HG03558 (cell line): ENCODE results near the gene CAPN1.
"Not testable (repeated sequence)": the region's sequence is repeated elsewhere in the genome, so short reads cannot be mapped to it uniquely, and the experiment has no call there.

Experiments
- ATAC-seq: cut with Tn5 transposase; IDR thresholded peaks from one replicate; pipeline ENCODE4 v1.9.1; 2021; ENCODE audit warnings: moderate number of reproducible peaks; ENCODE audit not compliant: unreplicated experiment; ENCODE audit errors: extremely low read depth

CAPN1 gene

GRCh38 chr11:65157336-65157735, 24.4 kb upstream of the CAPN1 start:
- ATAC-seq: no peak

DNA sequence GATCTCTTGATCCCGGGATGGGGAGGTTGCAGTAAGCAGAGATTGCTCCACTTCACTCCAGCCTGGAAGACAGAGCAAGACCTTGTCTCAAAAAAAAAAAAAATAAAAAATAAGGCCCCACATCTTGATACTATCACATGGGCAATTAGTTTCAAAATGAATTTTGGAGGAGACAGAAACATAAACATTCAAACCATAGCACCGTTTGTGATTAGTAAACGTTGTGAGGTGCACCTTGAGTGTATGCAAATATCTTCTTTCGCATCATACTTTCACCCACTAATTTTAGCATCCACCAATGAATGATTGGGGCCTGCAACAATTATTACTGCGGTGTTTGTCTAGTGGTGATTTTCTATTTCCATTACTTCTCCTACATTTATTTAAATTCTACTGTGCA, 22.7 kb upstream of the CAPN1 start:
- no peak for ATAC-seq

GRCh38 chr11:65160643-65161042, 21.1 kb upstream of the CAPN1 start:
- ATAC-seq: no peak

DNA sequence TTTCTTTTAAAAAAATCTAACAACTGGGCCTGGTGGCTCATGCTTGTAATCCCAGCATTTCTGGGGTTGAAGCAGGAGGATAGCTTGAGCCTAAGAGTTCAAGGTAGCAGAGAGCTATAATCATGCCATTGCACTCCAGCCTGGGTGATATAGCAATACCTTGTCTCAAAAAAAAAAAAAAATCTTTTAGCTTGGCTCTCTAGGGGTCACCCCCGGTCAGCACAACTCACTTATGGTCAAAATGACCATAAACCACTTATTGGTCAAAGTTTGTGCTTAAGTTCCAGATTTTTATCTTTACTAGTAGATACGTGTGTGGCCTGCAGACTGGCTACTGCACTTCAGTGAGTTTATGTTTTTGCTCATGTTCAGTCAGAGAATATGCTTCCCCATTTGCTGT, 18.0 kb upstream of the CAPN1 start:
- ATAC-seq: no peak

GRCh38 chr11:65165410-65166317, 16.1 kb upstream of the CAPN1 start:
- no peak for ATAC-seq

DNA sequence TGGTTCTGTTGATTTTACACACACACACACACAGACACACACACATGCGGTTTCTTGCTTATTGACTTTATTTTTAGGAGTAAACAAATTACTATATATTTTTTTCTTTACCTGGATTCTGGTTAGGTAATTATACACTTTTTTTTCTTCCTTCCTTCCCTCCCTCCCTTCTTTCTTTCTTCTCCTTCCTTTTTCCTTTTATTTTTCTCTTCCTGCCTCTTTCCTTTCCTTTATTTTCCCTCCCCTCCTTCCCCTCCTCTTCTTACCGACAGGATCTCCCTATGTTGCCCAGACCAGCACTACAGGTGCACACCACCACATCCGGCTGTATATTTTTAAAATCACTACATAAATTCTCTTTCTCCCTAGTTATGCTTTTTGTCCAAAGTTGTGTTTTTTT, 14.8 kb upstream of the CAPN1 start:
- no peak for ATAC-seq

DNA sequence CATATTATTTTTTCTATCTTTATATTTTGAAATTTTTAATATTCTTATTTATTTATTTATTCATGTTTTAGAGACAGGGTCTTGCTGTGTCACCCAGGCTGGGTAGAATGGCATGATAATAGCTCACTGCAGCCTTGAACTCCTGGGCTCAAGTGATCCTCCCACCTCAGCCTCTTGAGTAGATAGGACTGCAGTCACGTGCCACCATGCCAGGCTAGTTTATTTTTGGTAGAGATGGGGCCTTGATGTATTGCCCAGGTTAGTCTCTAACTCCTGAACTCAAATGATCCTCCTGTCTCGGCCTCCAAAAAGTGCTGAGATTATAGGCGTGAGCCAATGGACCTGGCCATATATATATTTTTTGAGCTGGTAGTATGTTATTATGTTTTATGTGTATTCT, 14.1 kb upstream of the CAPN1 start:
- no peak for ATAC-seq

DNA sequence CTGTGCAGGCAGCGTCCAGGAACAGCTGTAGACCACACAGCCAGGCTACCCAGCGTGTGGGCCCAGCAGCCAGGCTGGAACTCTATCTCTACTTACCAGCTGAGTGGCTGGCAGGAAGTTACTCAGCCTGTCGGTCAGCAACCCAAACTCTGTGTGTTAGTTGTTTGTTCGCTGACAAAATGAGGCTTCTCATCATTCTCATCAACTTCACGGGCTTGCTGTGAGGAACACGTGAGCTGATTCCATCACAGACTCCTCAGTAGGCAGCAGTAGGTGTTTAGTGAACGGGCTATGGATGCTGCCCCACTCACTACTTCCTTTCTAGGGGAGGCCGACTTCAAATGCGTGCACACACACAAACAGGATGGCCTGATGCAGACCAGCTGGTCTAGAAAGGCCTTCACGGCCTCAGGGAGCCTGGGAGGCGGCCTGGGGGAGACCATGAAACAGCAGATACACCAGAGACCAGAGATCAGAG, 12.5 kb upstream of the CAPN1 start:
- ATAC-seq: no peak

DNA sequence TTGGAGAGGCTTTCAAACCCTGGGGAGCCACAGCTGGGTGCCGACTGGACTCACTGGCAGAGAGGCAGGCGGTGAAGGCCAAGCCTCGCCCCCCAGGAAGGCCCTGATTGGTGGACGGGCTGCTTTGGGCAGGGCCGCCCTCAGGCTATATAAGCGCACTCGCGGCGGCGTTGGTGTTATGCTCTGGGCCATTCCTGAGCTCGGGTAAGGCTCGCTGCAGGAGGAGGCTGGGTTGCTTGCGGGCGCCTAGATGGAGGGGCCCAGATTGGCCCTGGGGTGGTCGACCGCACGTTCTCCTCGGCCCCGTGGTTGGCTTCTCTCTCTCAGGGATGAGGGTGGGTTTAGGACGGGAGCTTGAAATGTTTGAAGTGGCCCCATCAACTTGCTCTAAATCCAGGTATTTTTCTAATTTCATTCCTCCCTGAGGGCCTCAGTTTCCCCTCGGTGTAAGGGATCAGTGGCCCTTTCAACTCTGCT, 11.6 kb upstream of the CAPN1 start, which contains the start of gene SPDYC:
Gene SPDYC (plus strand): TSS at position 176 of the 477 bp plus-strand sequence. CDS start 1,125 bp downstream, outside the sequence.
- ATAC-seq: no peak

DNA sequence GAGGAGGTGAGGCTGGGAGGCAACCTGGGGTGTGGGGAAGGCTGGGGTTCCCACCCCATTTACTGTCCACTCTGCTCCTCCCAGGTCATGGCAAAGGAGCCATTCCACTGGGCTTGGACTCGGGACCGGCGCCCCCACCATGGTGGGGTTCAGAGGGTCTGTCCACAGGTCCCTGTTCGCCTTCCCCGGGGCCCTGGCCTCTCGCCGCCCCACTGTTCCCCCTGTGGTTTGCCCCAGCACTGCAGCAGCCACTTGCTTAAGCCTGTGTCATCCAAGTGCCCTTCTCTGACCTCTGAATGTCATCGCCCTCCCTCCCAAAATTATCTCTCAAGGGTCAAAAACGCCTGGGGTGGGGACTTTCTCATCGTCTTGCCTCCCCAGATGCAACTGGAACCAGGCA, 9.1 kb upstream of the CAPN1 start:
- ATAC-seq: no peak

- ATAC-seq: not testable (repeated sequence)
Measured at GRCh38 chr11:65174571-65175010, 7.1 kb upstream of the CAPN1 start.

GRCh38 chr11:65180877-65181568, 705 bp upstream of the CAPN1 start:
- ATAC-seq: no peak

GRCh38 chr11:65182258-65183170, 786 bp downstream of the CAPN1 start:
- no peak for ATAC-seq

- ATAC-seq: no peak
Measured at GRCh38 chr11:65183201-65183891, 1.6 kb downstream of the CAPN1 start.

DNA sequence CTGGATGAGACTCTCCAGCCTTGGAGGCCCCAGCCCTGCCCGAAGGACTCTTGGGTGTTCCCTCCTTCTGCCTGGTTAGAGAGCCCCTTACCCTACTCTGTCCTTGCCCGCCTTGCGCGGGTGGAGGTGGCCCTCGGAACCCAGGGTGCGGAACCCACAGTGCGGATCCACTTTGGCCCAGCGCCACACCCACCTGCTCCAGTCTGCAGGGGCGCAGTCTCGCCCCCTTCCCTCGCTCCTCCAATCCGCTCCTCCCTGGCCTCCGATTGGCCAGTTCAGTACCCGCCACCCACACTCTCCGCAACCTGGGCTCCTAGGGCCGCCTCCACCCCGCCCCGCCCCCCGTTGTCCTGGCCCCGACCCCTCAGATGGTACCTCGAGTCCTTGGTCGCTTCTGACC, 2.4 kb downstream of the CAPN1 start:
- ATAC-seq: no peak

DNA sequence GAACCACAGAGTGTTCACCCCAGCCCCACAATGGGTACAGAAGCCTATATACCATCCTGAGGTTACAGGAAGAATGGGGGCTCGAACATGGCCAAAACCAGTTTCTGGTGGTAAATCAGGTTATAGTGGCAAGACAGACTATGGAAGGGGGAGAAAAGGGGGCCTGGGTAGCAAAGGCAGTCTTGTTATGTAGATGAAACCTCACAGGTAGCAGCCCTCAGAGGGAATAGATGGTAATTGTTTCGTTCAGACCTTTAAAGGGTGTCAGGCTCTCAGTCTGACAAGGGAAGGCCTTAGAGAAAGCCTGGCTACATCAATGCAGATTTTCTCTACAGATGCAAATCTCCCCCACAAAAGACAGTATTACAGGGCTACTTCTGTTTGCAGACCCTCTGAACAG, 3.4 kb downstream of the CAPN1 start:
- no peak for ATAC-seq

- ATAC-seq: no peak
Measured at GRCh38 chr11:65185869-65186341, 4.2 kb downstream of the CAPN1 start.

- no peak for ATAC-seq
Measured at GRCh38 chr11:65186701-65187100, 5.0 kb downstream of the CAPN1 start.

GRCh38 chr11:65187146-65187675, 5.5 kb downstream of the CAPN1 start:
- no peak for ATAC-seq
